Spleen (tissue), 11 donors: ENCODE measurements around the gene RBM14. TPM values are rescaled to one million over a fixed set of nuclear protein-coding genes. Genes with fewer than 3 reads are reported as not detected.
"Not testable (repeated sequence)": the region's sequence is repeated elsewhere in the genome, so short reads cannot be mapped to it uniquely, and the experiment has no call there.

Source experiments
- DNase-seq: peaks from one replicate; pipeline ENCODE4 v3.0.0-alpha.2; 2020
- H3K27ac ChIP-seq, 8 donors: fragments of 200-600 bp; sonication (generic) in 7 of 8; 1 replicate in 4 of 8; 2 replicates in 4 of 8; pipeline versions ENCODE4 v1.5.0 to v1.8.0; 2016 to 2021; ENCODE audit warnings: inconsistent platforms in 4 of 8, mild to moderate bottlenecking in 4 of 8, moderate library complexity in 1 of 8
- H3K27me3 ChIP-seq, 7 donors: fragments of 200-600 bp; sonication (generic) in 6 of 7; replicated peaks in 1 of 7; 1 replicate in 4 of 7; 2 replicates in 3 of 7; pipeline versions ENCODE4 v1.5.0 to v1.8.0; 2016 to 2021; ENCODE audit warnings: inconsistent platforms in 3 of 7, mild to moderate bottlenecking in 1 of 7
- H3K36me3 ChIP-seq, 6 donors: fragments of 200-600 bp; sonication (generic) in 5 of 6; 1 replicate in 4 of 6; 2 replicates in 2 of 6; pipeline versions ENCODE4 v1.5.0 to v1.8.0; 2016 to 2021; ENCODE audit warnings: inconsistent platforms in 2 of 6
- H3K4me1 ChIP-seq, 6 donors: fragments of 200-600 bp; sonication (generic) in 5 of 6; 1 replicate in 3 of 6; 2 replicates in 3 of 6; pipeline versions ENCODE4 v1.5.0 to v1.8.0; 2016 to 2021; ENCODE audit warnings: inconsistent platforms in 3 of 6
- H3K4me3 ChIP-seq, 8 donors: fragments of 200-600 bp; sonication (generic) in 7 of 8; 1 replicate in 4 of 8; 2 replicates in 4 of 8; pipeline versions ENCODE4 v1.5.0 to v1.8.0; 2016 to 2021; ENCODE audit warnings: inconsistent platforms in 4 of 8, mild to moderate bottlenecking in 4 of 8, moderate library complexity in 2 of 8
- H3K9me3 ChIP-seq, 8 donors: fragments of 200-600 bp; sonication (generic) in 7 of 8; 1 replicate in 4 of 8; 2 replicates in 4 of 8; pipeline versions ENCODE4 v1.5.0 to v1.8.0; 2016 to 2021; ENCODE audit warnings: inconsistent platforms in 4 of 8
- POLR2A ChIP-seq, 3 donors: fragments of 450-650 bp; IDR thresholded peaks; one replicate each; pipeline ENCODE4 v1.5.1; 2017; ENCODE audit warnings: antibody characterized with exemption in 3 of 3, mild to moderate bottlenecking in 1 of 3
- POLR2AphosphoS5 ChIP-seq, 3 donors: sonication (generic); formaldehyde crosslinking; IDR thresholded peaks; one replicate each; pipeline ENCODE4 v1.5.1; 2017; ENCODE audit warnings: antibody characterized with exemption in 3 of 3
- WGBS, 5 donors: extraction: QIAGEN DNeasy Blood & Tissue Kit in 3 of 5; methylation state at CpG; one replicate each; pipeline versions ENCODE4 v1.1.5 to v1.1.7; 2013 to 2018; 5-methylcytosine and 5-hydroxymethylcytosine counted together
- intact Hi-C: fragments of 100-400 bp; cut with DNase I; formaldehyde crosslinking; loops from one replicate; pipeline ENCODE4 v1.15.0; 2023; ENCODE audit warnings: low total_unique reads
- polyA plus RNA-seq, 3 donors: library from polyadenylated mRNA; stranded (reverse); fragments of 200-250 nt; gene quantifications; one replicate each; pipeline ENCODE4 v1.2.1, GENCODE V29; 2013
- total RNA-seq, 7 donors: library from RNA; depleted of rRNA in 3 of 7; stranded (reverse); fragments of >200 nt in 3 of 7; fragmentation: NEBNext Ultra II Directional in 4 of 7; extraction: Animal tissue kit (Norgen Biotek cat#: 25700) in 4 of 7; gene quantifications; one replicate each; pipeline versions ENCODE4 v1.1.0 to v1.2.1, GENCODE V29; 2016 to 2021
- TF ChIP-seq, protein P1 (sequence below), 11 experiments: fragments of 200-600 bp in 7 of 11; fragments of 450-650 bp in 4 of 11; sonication (generic) in 4 of 11; IDR thresholded peaks in 8 of 11; conservative IDR thresholded peaks in 3 of 11; 1 replicate in 7 of 11; 2 replicates in 4 of 11; pipeline versions ENCODE4 v1.4.0 to v1.8.0; 2016 to 2021; ENCODE audit warnings: antibody characterized with exemption in 11 of 11, inconsistent platforms in 4 of 11, mild to moderate bottlenecking in 1 of 11
- donor health status: healthy with polysubstance abuse.
- donor health status: DM: no; HTN: no; CAD: no; lungs with moderate emphysema.
- donor health status: DM: no; HTN: no; CAD: no.
- donor health status: Bipolar disorder and iron deficiency.
- donor health status: healthy.
- donor health status: DM: no; HTN: no; CAD: no.
- donor health status: DM: yes; HTN: yes; CAD: no.

Gene RBM14
- total and polyA plus RNA-seq, 10 donors = 37.7 to 96.6 (median 73.5) TPM

DNA sequence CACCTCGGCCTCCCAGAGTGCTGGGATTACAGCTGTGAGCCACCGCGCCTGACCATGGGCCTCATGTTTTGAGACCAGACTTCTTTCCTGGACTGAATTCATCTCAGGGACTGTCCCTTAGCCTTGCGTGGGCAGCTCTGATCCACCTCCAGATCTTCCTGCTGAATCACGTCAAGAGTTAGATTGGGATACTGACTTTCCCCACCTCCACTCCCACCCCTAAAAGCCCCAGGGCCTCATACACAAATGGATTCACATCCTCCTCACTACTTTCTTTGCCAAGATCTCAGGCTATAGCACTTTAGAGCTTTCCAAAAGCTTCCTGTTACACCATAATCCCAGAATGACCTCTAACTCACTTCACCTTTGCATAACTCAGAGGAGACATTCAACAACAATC lies 35.6 kb upstream of the RBM14 start:
- Histone ChIP-seq H3K9me3 (peaks cover 0 to 17% (median 14%) of the 10 kb centered on the region in 8 donors), H3K36me3 (no peaks in the 10 kb centered on the region), H3K27ac (no peak overlapping the region), H3K27me3 (no peaks in the 10 kb centered on the region), H3K4me1 (peaks cover 2 to 9% (median 8%) of the 10 kb centered on the region in 6 donors), H3K4me3 (no peak overlapping the region)
- TF ChIP-seq POLR2A (IDR thresholded peaks at IDR 0.05) (no peak), POLR2AphosphoS5 (IDR thresholded peaks at IDR 0.05) (no peak)
- TF ChIP-seq, protein P1, sequence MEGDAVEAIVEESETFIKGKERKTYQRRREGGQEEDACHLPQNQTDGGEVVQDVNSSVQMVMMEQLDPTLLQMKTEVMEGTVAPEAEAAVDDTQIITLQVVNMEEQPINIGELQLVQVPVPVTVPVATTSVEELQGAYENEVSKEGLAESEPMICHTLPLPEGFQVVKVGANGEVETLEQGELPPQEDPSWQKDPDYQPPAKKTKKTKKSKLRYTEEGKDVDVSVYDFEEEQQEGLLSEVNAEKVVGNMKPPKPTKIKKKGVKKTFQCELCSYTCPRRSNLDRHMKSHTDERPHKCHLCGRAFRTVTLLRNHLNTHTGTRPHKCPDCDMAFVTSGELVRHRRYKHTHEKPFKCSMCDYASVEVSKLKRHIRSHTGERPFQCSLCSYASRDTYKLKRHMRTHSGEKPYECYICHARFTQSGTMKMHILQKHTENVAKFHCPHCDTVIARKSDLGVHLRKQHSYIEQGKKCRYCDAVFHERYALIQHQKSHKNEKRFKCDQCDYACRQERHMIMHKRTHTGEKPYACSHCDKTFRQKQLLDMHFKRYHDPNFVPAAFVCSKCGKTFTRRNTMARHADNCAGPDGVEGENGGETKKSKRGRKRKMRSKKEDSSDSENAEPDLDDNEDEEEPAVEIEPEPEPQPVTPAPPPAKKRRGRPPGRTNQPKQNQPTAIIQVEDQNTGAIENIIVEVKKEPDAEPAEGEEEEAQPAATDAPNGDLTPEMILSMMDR (IDR thresholded peaks at IDR 0.05 in 8 of 11, conservative IDR thresholded peaks at IDR 0.05 in 3 of 11) = no peak
- whole genome bisulfite sequencing, 5 donors = 73 to 85% (median 82%) methylated on average over 5 of the region's 5 CpGs
- intact Hi-C loops = no loop called here
- DNase-seq = no peak

DNA sequence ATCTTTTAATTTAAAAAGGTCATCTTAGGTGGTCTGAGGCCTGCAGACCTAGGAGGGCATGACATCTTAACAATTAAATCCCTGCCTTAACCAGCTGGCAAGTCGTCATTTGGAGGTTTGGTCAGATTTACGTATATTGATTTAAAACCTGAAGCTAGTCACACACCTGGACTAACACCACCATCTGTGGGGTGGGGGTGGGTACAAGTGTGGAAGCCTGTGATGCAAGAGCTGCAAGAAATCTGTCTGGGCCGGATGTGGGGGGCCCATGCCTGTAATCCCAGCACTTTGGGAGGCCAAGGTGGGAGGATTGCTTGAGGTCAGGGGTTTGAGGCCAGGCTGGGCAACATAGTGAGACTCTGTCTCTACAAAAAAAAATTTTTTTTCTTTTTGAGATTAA lies 35.2 kb upstream of the RBM14 start:
- H3K27ac ChIP-seq = no peak overlapping the region
- H3K27me3 ChIP-seq = no peaks in the 10 kb centered on the region
- H3K4me3 ChIP-seq = no peak overlapping the region
- DNase-seq = no peak
- peaks cover 0 to 17% (median 14%) of the 10 kb centered on the region in 8 donors for H3K9me3 ChIP-seq
- intact Hi-C loops = no loop called here
- 78 to 96% (median 80%) methylated on average over 3 of the region's 3 CpGs for WGBS, 5 donors
- peaks cover 2 to 9% (median 8%) of the 10 kb centered on the region in 6 donors for H3K4me1 ChIP-seq
- no peaks in the 10 kb centered on the region for H3K36me3 ChIP-seq
- TF ChIP-seq POLR2AphosphoS5 (IDR thresholded peaks at IDR 0.05) = no peak

DNA sequence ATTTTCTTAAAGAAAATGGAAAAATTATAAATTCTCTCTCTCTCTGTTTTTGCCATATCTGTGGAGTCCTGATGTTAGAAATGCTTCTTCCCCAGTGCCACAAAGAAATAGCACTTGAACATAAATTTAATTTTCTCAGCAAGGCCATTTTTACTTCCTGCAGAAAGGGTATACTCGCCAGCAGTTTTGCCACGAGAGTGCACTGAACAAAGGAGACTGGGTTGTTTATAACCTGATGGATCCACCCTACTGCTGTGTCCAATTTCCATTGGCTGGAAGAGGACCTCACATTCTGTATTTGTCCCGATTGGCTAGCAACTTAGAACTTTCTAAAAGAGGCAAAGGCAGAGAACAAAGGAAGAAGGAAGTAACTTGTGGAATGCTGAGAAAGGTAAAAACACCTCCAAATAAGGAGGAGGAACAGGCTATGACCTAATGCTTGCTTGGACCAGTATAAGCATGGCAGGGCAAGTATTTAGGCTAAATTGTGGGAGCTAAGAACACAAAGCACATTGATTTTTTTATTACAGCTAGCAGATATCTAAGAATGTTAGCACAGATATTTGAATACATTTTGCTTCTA lies 33.8 kb upstream of the RBM14 start:
- WGBS, 5 donors = 75 to 87% (median 79%) methylated on average over 3 of the region's 3 CpGs
- not testable (repeated sequence) for H3K27ac ChIP-seq
- peaks cover 0 to 17% (median 14%) of the 10 kb centered on the region in 8 donors for H3K9me3 ChIP-seq

DNA sequence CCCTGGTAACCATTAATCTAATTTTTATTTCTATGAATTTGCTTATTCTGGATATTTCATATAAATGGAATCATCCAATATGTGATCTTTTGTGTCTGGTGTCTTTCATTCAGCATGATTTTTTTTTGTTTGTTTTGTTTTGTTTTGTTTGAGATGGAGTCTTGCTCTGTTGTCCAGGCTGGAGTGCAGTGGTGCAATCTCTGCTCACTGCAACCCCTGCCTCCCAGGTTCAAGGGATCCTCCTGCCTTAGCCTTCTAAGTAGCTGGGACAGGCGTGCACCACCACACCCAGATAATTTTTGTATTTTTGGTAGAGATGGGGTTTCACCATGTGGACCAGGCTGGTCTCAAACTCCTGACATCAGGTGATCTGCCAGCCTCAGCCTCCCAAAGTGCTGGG lies 31.0 kb upstream of the RBM14 start:
- intact Hi-C loops, H3K27ac ChIP-seq, H3K27me3 ChIP-seq, H3K4me1 ChIP-seq, H3K36me3 ChIP-seq, DNase-seq, H3K4me3 ChIP-seq: not testable (repeated sequence)
- peaks cover 0 to 17% (median 14%) of the 10 kb centered on the region in 8 donors for H3K9me3 ChIP-seq
- 78 to 100% (median 88%) methylated on average over 1 of the region's 1 CpG for WGBS, 5 donors

More for the DNA sequence above, 33.8 kb upstream of the RBM14 start:
- intact Hi-C loops, DNase-seq, H3K4me3 ChIP-seq, H3K4me1 ChIP-seq, H3K36me3 ChIP-seq, H3K27me3 ChIP-seq: not testable (repeated sequence)

DNA sequence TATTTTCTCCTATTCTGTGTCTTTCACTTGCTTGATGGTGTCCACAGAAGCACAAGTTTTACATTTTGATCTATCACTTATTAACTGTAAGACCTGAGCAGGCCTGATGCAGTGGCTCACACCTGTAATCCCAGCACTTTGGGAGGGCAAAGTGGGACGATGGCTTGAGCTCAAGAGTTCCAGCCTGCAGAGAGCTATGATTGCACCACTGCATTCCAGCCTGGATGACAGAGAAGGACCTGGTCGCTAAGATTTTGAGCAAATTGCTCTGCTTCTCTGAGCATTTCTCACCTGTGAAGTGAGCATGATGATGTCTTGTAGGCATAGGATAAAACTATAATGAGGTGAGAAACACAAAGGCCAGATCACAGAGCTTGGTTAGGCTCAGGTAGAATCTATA lies 30.3 kb upstream of the RBM14 start:
- intact Hi-C loops = no loop called here
- Histone ChIP-seq H3K36me3 (no peaks in the 10 kb centered on the region), H3K4me3 (no peak overlapping the region), H3K27me3 (no peaks in the 10 kb centered on the region), H3K27ac (no peak overlapping the region), H3K9me3 (peaks cover 0 to 17% (median 14%) of the 10 kb centered on the region in 8 donors), H3K4me1 (no peaks in the 10 kb centered on the region)
- 63 to 79% (median 77%) methylated on average over 2 of the region's 2 CpGs for WGBS, 5 donors
- TF ChIP-seq, protein P1 (IDR thresholded peaks at IDR 0.05 in 8 of 11, conservative IDR thresholded peaks at IDR 0.05 in 3 of 11) = no peak
- TF ChIP-seq POLR2A (IDR thresholded peaks at IDR 0.05) = no peak
- no peak for DNase-seq

DNA sequence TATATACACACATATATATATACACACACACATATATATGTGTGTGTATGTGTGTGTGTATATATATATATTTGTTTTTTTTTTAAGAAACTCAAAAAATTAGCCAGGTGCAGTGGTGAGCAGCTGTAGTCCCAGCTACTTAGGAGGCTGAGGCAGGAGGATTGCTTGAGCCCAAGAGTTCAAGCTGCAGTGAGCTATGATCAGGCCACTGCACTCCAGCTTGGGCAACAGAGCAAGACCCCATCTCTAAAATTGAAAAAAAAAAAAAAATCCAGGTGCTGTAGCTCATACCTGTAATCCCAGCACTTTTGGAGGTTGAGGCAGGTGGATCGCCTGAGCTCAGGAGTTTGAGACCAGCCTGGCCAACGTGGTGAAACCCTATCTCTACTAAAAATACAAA lies 27.1 kb upstream of the RBM14 start:
- intact Hi-C loops, H3K9me3 ChIP-seq, DNase-seq, H3K27ac ChIP-seq, H3K4me3 ChIP-seq, H3K27me3 ChIP-seq, H3K36me3 ChIP-seq: not testable (repeated sequence)
- peaks cover 15 to 25% (median 21%) of the 10 kb centered on the region in 6 donors for H3K4me1 ChIP-seq
- 63 to 82% (median 70%) methylated on average over 2 of the region's 2 CpGs for WGBS, 5 donors
